ENCODE data around the gene OR6S1. TPM values are rescaled to one million over a fixed set of nuclear protein-coding genes. Genes with fewer than 3 reads are reported as not detected.
"Not testable (repeated sequence)": the region's sequence is repeated elsewhere in the genome, so short reads cannot be mapped to it uniquely, and the experiment has no call there.

OR6S1 gene
- polyA plus RNA-seq, 10 donors, result not detected

GRCh38 chr14:20611277-20611676, 30.2 kb downstream of the OR6S1 start:
- no peak for DNase-seq

- DNase-seq, result peak; percentile 53 to 82 (median 75)
Observed at GRCh38 chr14:20610002-20610765, 31.3 kb downstream of the OR6S1 start.

- peak; percentile 89 to 93 (median 91) for DNase-seq
Observed at GRCh38 chr14:20609215-20610001, 32.1 kb downstream of the OR6S1 start.

GRCh38 chr14:20608383-20609110, 32.9 kb downstream of the OR6S1 start:
- DNase-seq, result no peak

GRCh38 chr14:20607617-20608016, 33.9 kb downstream of the OR6S1 start:
- no peak for DNase-seq

- no peak for DNase-seq
Observed at GRCh38 chr14:20606902-20607242, 34.6 kb downstream of the OR6S1 start.

- DNase-seq, result no peak
Observed at GRCh38 chr14:20606190-20606901, 35.1 kb downstream of the OR6S1 start.

- DNase-seq, result no peak
Observed at GRCh38 chr14:20603813-20604690, 37.4 kb downstream of the OR6S1 start.

- no peak for DNase-seq
Observed at GRCh38 chr14:20602583-20602982, 38.9 kb downstream of the OR6S1 start.

GRCh38 chr14:20601522-20601921, 40.0 kb downstream of the OR6S1 start:
- DNase-seq, result no peak

- no peak for DNase-seq
Observed at GRCh38 chr14:20597108-20597507, 44.4 kb downstream of the OR6S1 start.

- DNase-seq, result not testable (repeated sequence)
Observed at GRCh38 chr14:20595726-20596125, 45.8 kb downstream of the OR6S1 start.

GRCh38 chr14:20592574-20592973, 48.9 kb downstream of the OR6S1 start:
- DNase-seq, result no peak

- no peak for DNase-seq
Observed at GRCh38 chr14:20591235-20591634, 50.3 kb downstream of the OR6S1 start, which contains the start of gene RNASE12. RNASE12 (minus strand) TSS chr14:20591376; CDS start chr14:20590723, 653 bp downstream.

Other genes with a start within 250 kb of the OR6S1 start
- gene TEP1, start 228.2 kb downstream of the OR6S1 start, polyA plus RNA-seq (ENCODE audit: insufficient read length in 10 of 10), result 10 to 100 TPM; 12.0 to 22.2 (median 15.6) TPM
- gene KLHL33, start 205.5 kb downstream of the OR6S1 start, polyA plus RNA-seq (ENCODE audit: insufficient read length in 10 of 10), result 1 to 10 TPM in 5 of 10 donors, under 1 TPM in 5; 0.41 to 1.8 (median 0.97) TPM
- gene OSGEP, start 186.9 kb downstream of the OR6S1 start, polyA plus RNA-seq (ENCODE audit: insufficient read length in 10 of 10), result 10 to 100 TPM; 24.8 to 50.0 (median 32.4) TPM
- 100 to 1,000 TPM; 136 to 200 (median 160) TPM for gene APEX1, start 186.5 kb downstream of the OR6S1 start, polyA plus RNA-seq (ENCODE audit: insufficient read length in 10 of 10)
- gene PIP4P1, start 180.3 kb downstream of the OR6S1 start, polyA plus RNA-seq (ENCODE audit: insufficient read length in 10 of 10), result 10 to 100 TPM; 15.7 to 31.4 (median 19.8) TPM
- 10 to 100 TPM in 8 of 10 donors, 1 to 10 TPM in 2; 8.7 to 17.2 (median 11.9) TPM for gene PNP, start 172.3 kb downstream of the OR6S1 start, polyA plus RNA-seq (ENCODE audit: insufficient read length in 10 of 10)
- under 1 TPM in 2 of 10 donors, not detected in 8; 0.18 to 0.21 TPM for gene RNASE10, start 136.2 kb downstream of the OR6S1 start, polyA plus RNA-seq (ENCODE audit: insufficient read length in 10 of 10)
- gene RNASE9, start 80.6 kb downstream of the OR6S1 start, polyA plus RNA-seq (ENCODE audit: insufficient read length in 10 of 10), result not detected
- not detected for gene RNASE11, start 53.7 kb downstream of the OR6S1 start, polyA plus RNA-seq (ENCODE audit: insufficient read length in 10 of 10)
- gene RNASE12, start 50.3 kb downstream of the OR6S1 start, polyA plus RNA-seq (ENCODE audit: insufficient read length in 10 of 10), result not detected
- 10 to 100 TPM in 1 of 10 donors, 1 to 10 TPM in 9; 1.3 to 10.3 (median 4.0) TPM for gene RNASE4, start 42.9 kb upstream of the OR6S1 start, polyA plus RNA-seq (ENCODE audit: insufficient read length in 10 of 10)
- 1 to 10 TPM; 2.2 to 3.6 (median 2.6) TPM for gene ANG, start 47.1 kb upstream of the OR6S1 start, polyA plus RNA-seq (ENCODE audit: insufficient read length in 10 of 10)
- not detected for gene EDDM3A, start 104.2 kb upstream of the OR6S1 start, polyA plus RNA-seq (ENCODE audit: insufficient read length in 10 of 10)
- gene EDDM3B, start 126.7 kb upstream of the OR6S1 start, polyA plus RNA-seq (ENCODE audit: insufficient read length in 10 of 10), result not detected
- gene RNASE6, start 139.6 kb upstream of the OR6S1 start, polyA plus RNA-seq (ENCODE audit: insufficient read length in 10 of 10), result 1 to 10 TPM; 5.3 to 7.1 (median 6.1) TPM
- 100 to 1,000 TPM; 142 to 246 (median 201) TPM for gene RNASE1, start 161.2 kb upstream of the OR6S1 start, polyA plus RNA-seq (ENCODE audit: insufficient read length in 10 of 10)
- 1 to 10 TPM in 1 of 10 donors, under 1 TPM in 4, not detected in 5; 0.19 to 1.2 (median 0.41) TPM for gene RNASE3, start 249.7 kb upstream of the OR6S1 start, polyA plus RNA-seq (ENCODE audit: insufficient read length in 10 of 10)

Measured in muscle of back (tissue), 11 donors.